ENCODE results near the gene CRYM. TPM values are rescaled to one million over a fixed set of nuclear protein-coding genes. Genes with fewer than 3 reads are reported as not detected.

CRYM gene
- total RNA-seq, 1 experiment from 2014 or later: 0.29 TPM

Other genes starting within 250 kb of the CRYM start
- gene DNAH3, start 127.4 kb downstream of the CRYM start, total RNA-seq (2014; rRNA removed; shearing (Covaris generic)): 0.12 and 0.17 TPM in 2 replicates
- gene LDAF1, start 119.6 kb downstream of the CRYM start, total RNA-seq (2014; rRNA removed; shearing (Covaris generic)): 14.8 and 18.0 TPM in 2 replicates
- gene ZP2, start 66.7 kb downstream of the CRYM start, total RNA-seq (2014; rRNA removed; shearing (Covaris generic)): not detected in 2 replicates
- not detected in 2 replicates for gene ANKS4B, start 44.6 kb downstream of the CRYM start, total RNA-seq (2014; rRNA removed; shearing (Covaris generic))